GM23338 (cell line): Measurements from ENCODE around the gene ANO10.

Source experiments
- CREB1 ChIP-seq: fragments of 250-450 bp; sonication (Bioruptor Pico); IDR thresholded peaks from 2 replicates; pipeline ENCODE4 v1.5.0; 2020; ENCODE audit warnings: low read depth, mild to moderate bottlenecking, moderate library complexity
- CTCF ChIP-seq, 2 experiments: fragments of 200-600 bp in 1 of 2; sonication (generic) in 1 of 2; conservative IDR thresholded peaks; 2 replicates each; pipeline versions ENCODE4 v1.5.1 to v1.6.1; 2016 to 2017; ENCODE audit warnings: antibody characterized with exemption in 2 of 2, low read depth in 2 of 2, mild to moderate bottlenecking in 2 of 2, moderate library complexity in 1 of 2
- EZH2 ChIP-seq: fragments of 200-600 bp; sonication (generic); IDR thresholded peaks from one replicate; pipeline ENCODE4 v1.8.0; 2017; ENCODE audit warnings: antibody characterized with exemption, mild to moderate bottlenecking, low read depth; ENCODE audit not compliant: unreplicated experiment
- EZH2phosphoT487 ChIP-seq: fragments of 200-600 bp; sonication (generic); IDR thresholded peaks from one replicate; pipeline ENCODE4 v1.8.1; 2018; ENCODE audit warnings: antibody characterized with exemption; ENCODE audit not compliant: unreplicated experiment
- NANOG ChIP-seq: IDR thresholded peaks from 2 replicates; pipeline ENCODE4 v1.6.1; 2016; ENCODE audit warnings: antibody characterized with exemption, borderline replicate concordance
- POLR2AphosphoS5 ChIP-seq: IDR thresholded peaks from 2 replicates; pipeline ENCODE4 v1.6.1; 2016; ENCODE audit warnings: antibody characterized with exemption, low read depth
- REST ChIP-seq: IDR thresholded peaks from one replicate; pipeline ENCODE4 v1.6.1; 2018; ENCODE audit warnings: antibody characterized with exemption; ENCODE audit not compliant: unreplicated experiment

DNA sequence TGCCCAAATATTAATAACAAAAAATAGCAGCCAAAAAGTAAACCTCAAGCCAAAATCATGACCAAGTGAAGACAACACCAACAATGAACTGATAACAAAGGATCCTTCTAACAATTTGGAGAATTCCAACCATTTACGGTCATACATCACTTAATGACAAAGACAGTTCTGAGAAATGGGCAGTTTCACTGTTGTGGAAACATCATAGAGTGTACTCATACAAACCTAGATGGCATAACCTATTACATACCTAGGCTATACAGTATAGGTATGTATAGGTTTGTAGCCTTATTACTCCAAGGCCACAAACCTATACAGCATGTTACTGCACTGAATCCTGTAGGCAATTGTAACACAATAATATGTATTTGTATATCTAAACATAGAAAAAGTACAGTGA, 12.4 kb downstream of the ANO10 start:
- no peak for TF ChIP-seq CTCF (conservative IDR thresholded peaks at IDR 0.05; ENCODE audit: low read depth in 2 of 2)
- TF ChIP-seq POLR2AphosphoS5 = no peak
- no peak for TF ChIP-seq EZH2
- no peak for TF ChIP-seq CREB1 (CRISPR knock-in tag)
- no peak for TF ChIP-seq REST
- TF ChIP-seq EZH2phosphoT487 = no peak
- TF ChIP-seq NANOG = no peak
